Muscle of back (tissue), 11 donors: Measurements from ENCODE around the gene RNF41. TPM values are rescaled to one million over a fixed set of nuclear protein-coding genes. Genes with fewer than 3 reads are reported as not detected.
A peak's percentile ranks its signal among the peaks of the same experiment; 100 is the strongest.

Source experiments
- DNase-seq, 3 donors: peaks; one replicate each; pipeline versions ENCODE4 v3.0.0 to v3.0.0-alpha.2; 2013
- polyA plus RNA-seq, 10 donors: library from polyadenylated mRNA; unstranded; fragments of 120-200 nt; gene quantifications; one replicate each; pipeline ENCODE4 v1.2.1, GENCODE V29; 2013; ENCODE audit not compliant: insufficient read length in 10 of 10

RNF41 gene
- polyA plus RNA-seq, 10 donors, result 31.6 to 52.0 (median 41.4) TPM

- DNase-seq, result no peak
These were observed 27.0 kb upstream of the RNF41 start for GRCh38 chr12:56248711-56249110.

GRCh38 chr12:56247923-56248322, 26.2 kb upstream of the RNF41 start:
- DNase-seq, result no peak

- no peak for DNase-seq
These were observed 22.8 kb upstream of the RNF41 start for GRCh38 chr12:56244494-56244893.

GRCh38 chr12:56243731-56244181, 22.0 kb upstream of the RNF41 start:
- no peak for DNase-seq

DNA sequence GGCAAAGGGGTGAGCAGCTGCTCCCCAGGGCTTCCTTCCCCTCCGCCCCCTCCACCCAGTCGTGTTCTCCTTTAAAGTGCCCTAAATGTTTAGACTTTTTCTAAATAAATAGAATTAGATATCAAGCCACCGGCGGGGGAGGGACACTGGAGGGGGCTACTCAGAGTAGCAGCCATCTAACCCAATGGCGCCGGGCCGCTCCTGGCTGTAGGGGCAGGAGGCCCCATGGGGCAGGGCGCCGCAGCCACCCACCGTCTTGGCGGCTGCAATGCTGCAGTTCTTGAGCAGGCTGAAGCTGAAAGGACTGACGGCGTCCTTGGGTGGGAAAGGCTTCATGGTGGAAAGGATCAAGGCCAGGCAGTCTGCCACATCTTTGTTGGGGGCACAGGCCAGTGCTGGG, 21.3 kb upstream of the RNF41 start:
- DNase-seq, result no peak

DNA sequence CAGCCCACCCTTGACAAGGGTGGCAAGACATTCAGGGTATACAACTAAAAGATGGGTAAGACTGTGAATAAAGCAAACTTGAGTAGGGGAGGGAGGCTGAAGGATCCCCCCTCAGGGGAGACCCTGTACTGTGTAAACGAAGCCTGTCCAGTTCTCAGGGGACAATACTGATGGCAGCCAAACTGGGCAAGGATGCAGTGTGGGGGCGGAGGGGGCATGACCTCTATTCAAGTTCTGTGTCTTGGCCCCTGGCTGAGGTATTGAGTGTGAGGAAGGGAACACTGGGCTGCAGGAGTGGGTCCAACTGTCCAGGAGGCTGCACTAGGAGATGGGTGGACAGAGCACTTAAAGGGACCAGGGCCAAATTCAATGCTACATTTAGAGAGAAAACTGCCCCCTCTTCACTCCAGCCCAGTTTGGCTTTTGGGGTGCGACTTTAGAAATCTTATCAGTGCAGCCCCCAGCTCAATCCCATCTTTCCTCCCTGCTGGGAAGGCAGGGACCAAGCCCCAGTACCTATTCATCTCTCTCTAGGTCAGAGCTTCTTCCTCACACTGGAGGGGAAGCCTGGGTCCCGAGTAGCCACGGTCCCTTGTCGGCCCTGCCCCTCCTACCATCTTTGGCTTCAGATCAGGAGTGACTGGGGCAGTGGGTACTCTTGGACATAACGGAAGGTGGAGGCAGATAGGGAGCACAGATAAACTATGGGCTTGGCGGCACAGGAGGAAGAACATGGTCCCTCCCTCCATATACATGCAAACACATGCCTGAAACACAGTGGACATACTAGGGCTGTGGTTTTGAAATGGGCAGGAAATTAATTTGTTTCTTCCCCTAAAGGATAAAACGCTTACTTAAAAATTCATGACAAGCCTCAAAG, 19.9 kb upstream of the RNF41 start:
- no peak for DNase-seq

DNA sequence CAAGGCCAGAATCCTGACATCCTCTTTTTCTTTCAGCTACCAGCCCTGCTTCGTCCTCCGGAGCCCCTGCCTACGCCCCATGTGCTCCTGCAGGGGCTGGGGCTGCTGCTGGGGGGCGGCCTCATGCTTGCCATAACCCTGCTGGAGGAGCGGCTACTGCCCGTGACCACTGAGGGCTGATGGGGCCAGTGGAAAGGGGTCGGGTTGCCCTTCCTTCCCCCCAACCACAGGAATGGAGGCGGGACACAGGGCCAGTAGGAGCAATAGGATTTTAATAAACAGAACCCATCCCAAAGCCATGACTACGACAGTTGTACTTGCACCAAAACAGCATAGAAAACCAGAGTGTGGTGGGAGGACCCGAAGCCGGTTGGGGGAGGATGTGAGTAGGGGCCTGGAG, 15.8 kb upstream of the RNF41 start:
- DNase-seq, result no peak

DNA sequence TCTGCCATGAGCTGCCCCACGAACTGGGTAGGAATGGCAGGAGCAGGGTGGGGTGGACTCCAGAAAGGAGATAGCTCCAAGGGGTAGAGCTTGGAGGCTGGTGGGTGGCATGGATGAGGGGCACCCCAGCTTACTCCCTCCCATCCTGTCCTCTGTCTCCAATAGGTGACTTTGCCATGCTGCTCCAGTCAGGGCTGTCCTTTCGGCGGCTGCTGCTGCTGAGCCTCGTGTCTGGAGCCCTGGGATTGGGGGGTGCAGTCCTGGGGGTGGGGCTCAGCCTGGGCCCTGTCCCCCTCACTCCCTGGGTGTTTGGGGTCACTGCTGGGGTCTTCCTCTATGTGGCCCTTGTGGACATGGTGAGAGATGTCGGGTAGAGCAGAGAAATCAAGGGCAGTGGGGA, 15.3 kb upstream of the RNF41 start:
- DNase-seq, result no peak

DNA sequence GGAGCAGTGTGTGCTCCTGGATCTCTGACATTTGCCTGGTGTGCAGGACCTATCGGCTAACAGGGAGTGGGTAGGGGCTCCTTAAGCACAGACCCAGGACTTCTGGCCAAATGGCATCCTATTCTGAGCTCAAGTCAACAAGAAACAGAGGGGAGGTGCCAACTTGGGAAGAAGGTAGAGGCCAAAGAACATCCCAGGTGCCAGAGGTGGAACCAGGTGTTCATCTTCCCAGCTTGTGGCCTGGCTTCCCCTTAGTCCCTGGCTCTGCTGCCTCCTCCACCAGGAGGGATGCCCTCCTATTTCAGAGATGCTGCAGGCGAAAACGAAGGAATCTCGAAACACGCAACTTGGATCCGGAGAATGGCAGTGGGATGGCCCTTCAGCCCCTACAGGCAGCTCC, 14.4 kb upstream of the RNF41 start:
- DNase-seq, result no peak

- no peak for DNase-seq
These were observed 13.2 kb upstream of the RNF41 start for GRCh38 chr12:56234746-56235436.

- DNase-seq, result no peak
These were observed 9.5 kb upstream of the RNF41 start for GRCh38 chr12:56231184-56231582.

- DNase-seq, result no peak
These were observed 8.9 kb upstream of the RNF41 start for GRCh38 chr12:56230432-56231183.

- DNase-seq, result no peak
These were observed 8.3 kb upstream of the RNF41 start, which contains the start of gene SLC39A5 for GRCh38 chr12:56229916-56230431. Gene SLC39A5 (plus strand): TSS chr12:56230051. CDS start chr12:56231275, 1,224 bp downstream.

DNA sequence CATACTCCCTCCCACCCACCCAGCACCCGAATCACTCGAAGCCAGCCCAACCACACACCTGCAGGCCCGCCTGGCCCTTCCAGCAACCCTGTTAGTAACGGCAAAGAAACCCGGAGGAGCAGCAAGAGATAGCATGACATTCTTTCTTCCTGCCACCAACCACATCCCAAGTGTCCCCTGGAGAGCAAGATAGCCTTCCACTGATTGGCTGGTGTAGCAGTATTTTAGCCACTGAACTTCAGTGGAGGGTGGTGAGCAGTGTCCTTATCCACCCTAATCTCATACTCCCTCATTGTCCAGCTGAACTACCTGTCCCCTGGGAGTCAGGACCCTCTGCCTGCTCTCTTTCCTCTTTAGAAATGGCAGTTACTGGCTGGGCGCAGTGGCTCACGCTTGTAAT, 7.4 kb upstream of the RNF41 start:
- no peak for DNase-seq

DNA sequence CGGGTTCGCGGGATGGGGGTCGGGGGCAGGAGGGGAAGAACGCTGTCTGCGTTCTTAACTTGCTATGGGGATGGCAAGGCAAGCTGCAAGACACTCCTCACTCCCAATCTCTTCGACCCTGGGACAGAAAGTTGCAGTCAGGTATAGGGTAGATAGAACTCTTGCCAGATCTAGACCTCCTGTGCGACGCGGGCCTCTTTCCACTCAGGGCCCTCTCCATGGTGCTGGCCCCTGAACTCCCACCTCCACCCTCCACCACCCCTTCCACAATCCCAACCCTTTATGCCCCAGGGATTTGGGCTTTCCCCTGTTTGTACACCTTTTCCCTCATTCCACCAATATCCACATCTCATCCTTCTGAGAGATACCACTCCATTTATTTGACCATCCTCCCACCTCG, 3.2 kb upstream of the RNF41 start:
- DNase-seq, result no peak

DNA sequence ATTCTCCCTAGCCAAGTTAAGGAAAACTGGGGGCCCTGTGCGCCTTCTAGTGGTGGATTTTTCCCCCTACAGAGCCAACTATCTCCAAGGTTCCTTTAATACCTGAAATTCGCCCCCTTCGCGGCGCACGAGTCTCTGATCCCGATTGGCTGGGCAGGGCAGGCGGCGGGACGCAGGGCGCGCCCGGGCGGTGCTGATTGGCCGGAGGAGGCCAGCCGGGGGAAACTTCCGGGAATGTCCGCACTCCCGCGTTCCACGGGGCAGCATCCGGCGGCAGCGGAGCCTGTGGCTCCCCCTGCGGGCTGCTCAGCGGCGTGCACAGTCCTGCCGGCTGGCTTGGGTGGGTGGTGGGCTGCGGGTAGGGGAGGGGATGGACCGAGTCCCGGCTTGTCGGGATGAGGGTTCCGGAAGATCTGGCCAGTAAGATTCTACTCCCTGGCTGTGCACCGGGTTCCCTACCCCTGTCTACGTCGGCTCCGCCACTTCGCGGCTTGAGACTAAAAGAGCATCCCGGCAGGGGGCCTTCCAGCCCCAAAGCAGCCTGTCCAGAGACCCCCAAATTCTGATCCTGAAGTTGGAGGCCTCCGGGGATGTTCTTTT, 2.5 kb upstream of the RNF41 start, which contains the start of gene NABP2:
Gene NABP2, plus strand, starts transcription at position 241 of the 600 bp plus-strand sequence. CDS start 515 bp downstream, outside the sequence.
- DNase-seq, result peak; percentile 98 to 99 (median 99)

GRCh38 chr12:56223571-56224101, 1.9 kb upstream of the RNF41 start:
- no peak for DNase-seq

DNA sequence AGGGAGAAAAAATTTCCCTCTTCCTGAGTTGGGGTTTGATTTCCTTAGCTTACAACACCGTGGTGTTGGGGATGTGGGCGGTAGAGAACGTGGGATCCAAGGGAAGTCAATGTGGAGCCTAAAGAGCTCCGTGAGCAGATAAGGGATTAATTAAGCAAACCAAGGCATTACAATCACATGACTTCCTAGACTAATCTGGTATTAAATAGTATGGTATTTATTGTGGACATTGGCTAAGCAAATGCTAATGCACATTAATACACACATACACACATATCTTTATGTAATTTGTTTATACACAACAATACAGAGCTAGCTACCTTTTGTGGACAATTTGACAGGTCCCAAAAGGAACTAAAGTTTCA, 791 bp upstream of the RNF41 start:
- DNase-seq, result no peak

GRCh38 chr12:56221232-56221756, 428 bp downstream of the RNF41 start:
- peak; percentile 65 to 86 (median 75) for DNase-seq

DNA sequence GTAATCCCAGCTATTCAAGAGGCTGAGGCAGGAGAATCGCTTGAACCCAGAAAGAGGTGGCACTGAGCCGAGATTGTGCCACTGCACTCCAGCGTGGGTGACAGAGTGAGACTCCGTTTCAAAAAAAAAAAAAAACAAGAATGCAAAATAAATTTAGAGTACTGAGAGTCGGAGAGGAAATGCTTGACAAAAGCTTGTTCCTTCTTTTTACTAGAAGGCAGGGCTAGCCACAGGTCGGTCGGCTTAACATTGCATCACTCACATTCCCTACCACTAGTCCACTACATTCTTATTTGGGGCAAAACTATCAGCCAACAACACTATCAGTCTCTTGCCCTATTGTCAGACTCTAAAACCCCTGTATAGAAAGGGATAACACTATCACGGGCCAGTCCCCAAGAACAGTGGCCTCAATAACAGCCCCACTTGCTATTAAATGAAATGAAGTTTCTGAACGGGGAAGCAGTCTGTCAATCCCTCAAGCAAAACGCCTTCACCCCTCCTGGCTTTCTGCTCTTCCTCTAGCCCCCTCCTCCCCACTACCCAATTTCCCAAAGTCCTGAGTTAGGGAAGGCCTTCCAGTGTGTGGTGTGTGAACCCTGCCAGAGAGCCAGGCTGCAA, 1.0 kb downstream of the RNF41 start:
- no peak for DNase-seq

DNA sequence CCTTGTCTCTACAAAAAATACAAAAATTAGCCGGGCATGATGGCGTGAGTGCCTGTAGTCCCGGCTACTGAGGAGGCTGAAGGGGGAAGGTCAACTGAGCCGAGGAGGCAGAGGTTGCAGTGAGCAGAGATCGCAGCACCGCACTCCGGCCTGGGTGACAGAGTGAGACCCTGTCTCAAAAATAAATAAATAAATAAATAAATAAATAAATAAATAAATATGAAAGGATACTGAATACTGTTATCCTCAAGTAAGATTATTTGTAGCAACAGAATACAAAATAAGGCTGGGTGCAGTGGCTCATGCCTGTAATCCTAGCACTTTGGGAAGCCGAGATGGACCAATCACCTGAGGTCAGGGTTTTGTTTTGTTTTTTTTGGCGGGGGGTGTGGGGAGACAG, 1.9 kb downstream of the RNF41 start:
- no peak for DNase-seq
